OCI-LY7 (cell line): ENCODE data around the gene C9orf50. TPM values are rescaled to one million over a fixed set of nuclear protein-coding genes. Genes with fewer than 3 reads are reported as not detected.

ENCODE experiments used
- BruUV-seq: library from RNA; stranded (reverse); fragments of 400-500 nt; replicated peaks from 2 replicates; lab custom pipeline; 2021; lab: Mats Ljungman, UMichigan
- CTCF ChIA-PET: fragments of 300-600 bp; sonication (Branson Sonifier 250); formaldehyde crosslinking; loops from one replicate; lab custom pipeline; 2022; ENCODE audit warnings: antibody characterized with exemption; ENCODE audit not compliant: unreplicated experiment; lab: Charles Lee
- POLR2A ChIA-PET: fragments of 300-600 bp; sonication (Branson Sonifier 250); formaldehyde crosslinking; loops from one replicate; lab custom pipeline; 2022; ENCODE audit warnings: antibody characterized with exemption; lab: Charles Lee
- DNase-seq: peaks from one replicate; pipeline ENCODE4 v3.0.0-alpha.2; 2015; ENCODE audit warnings: low spot score
- H2AFZ ChIP-seq: fragments of 200-600 bp; sonication (generic), shearing (Covaris generic); 2 replicates; pipeline ENCODE4 v1.6.1; 2014; ENCODE audit warnings: mild to moderate bottlenecking, antibody characterized with exemption, low read length, moderate library complexity
- H3K27ac ChIP-seq: fragments of 200-600 bp; sonication (generic); 2 replicates; pipeline ENCODE4 v1.5.1; 2014; ENCODE audit warnings: mixed run types, low read depth, mild to moderate bottlenecking, moderate library complexity, low read length, inconsistent platforms; ENCODE audit not compliant: poor library complexity, severe bottlenecking
- H3K36me3 ChIP-seq: fragments of 200-600 bp; sonication (generic); 2 replicates; pipeline ENCODE4 v1.6.1; 2014; ENCODE audit warnings: mild to moderate bottlenecking, antibody characterized with exemption, low read length, moderate library complexity, mixed read lengths; ENCODE audit not compliant: insufficient read depth
- H3K4me1 ChIP-seq: fragments of 200-600 bp; sonication (generic); 2 replicates; pipeline ENCODE4 v1.5.1; 2014; ENCODE audit warnings: mild to moderate bottlenecking, low read length; ENCODE audit not compliant: insufficient read depth, poor library complexity, severe bottlenecking
- H3K4me2 ChIP-seq: fragments of 200-600 bp; sonication (generic); 2 replicates; pipeline ENCODE4 v1.6.1; 2014; ENCODE audit warnings: mild to moderate bottlenecking, low read length
- H3K4me3 ChIP-seq: fragments of 200-600 bp; sonication (generic); 2 replicates; pipeline ENCODE4 v1.5.1; 2014; ENCODE audit warnings: mild to moderate bottlenecking, low read depth, low read length; ENCODE audit not compliant: poor library complexity, severe bottlenecking
- H3K79me2 ChIP-seq: fragments of 200-600 bp; sonication (generic); 2 replicates; pipeline ENCODE4 v1.6.1; 2016; ENCODE audit warnings: low read depth, mild to moderate bottlenecking, low read length, moderate library complexity, mixed read lengths; ENCODE audit not compliant: insufficient read depth
- H3K9me2 ChIP-seq: fragments of 200-600 bp; sonication (generic); 2 replicates; pipeline ENCODE4 v1.6.1; 2016; ENCODE audit warnings: mild to moderate bottlenecking, low read length, mixed read lengths; ENCODE audit not compliant: insufficient read depth
- H3K9me3 ChIP-seq: fragments of 200-600 bp; sonication (generic); 2 replicates; pipeline ENCODE4 v1.6.1; 2014; ENCODE audit warnings: mild to moderate bottlenecking, mixed run types, low read length, mixed read lengths
- H4K20me1 ChIP-seq: fragments of 200-600 bp; sonication (generic); 2 replicates; pipeline ENCODE4 v1.6.1; 2014; ENCODE audit warnings: mild to moderate bottlenecking, antibody characterized with exemption, low read length, moderate library complexity, mixed read lengths; ENCODE audit not compliant: insufficient read depth
- CTCF ChIP-seq: fragments of 200-600 bp; sonication (generic); conservative IDR thresholded peaks from 2 replicates; pipeline ENCODE4 v1.5.1; 2014; ENCODE audit warnings: mild to moderate bottlenecking, antibody characterized with exemption, low read length, moderate library complexity, mixed read lengths
- EZH2phosphoT487 ChIP-seq: fragments of 200-600 bp; sonication (generic); IDR thresholded peaks from 2 replicates; pipeline ENCODE4 v1.6.1; 2018; ENCODE audit warnings: low read depth, borderline replicate concordance, mild to moderate bottlenecking, mixed run types, antibody characterized with exemption, low read length, moderate library complexity, mixed read lengths
- intact Hi-C: fragments of 100-400 bp; cut with micrococcal nuclease; formaldehyde crosslinking; loops from one replicate; pipeline ENCODE4 v1.10.0; 2022; ENCODE audit not compliant: unreplicated experiment
- total RNA-seq, 2 experiments: library from RNA; depleted of rRNA in 1 of 2; stranded (reverse); fragments of >200 nt in 1 of 2; shearing (Covaris generic) in 1 of 2; gene quantifications; 2 replicates each; pipeline ENCODE4 v1.2.3, GENCODE V29; 2014 to 2022

Gene C9orf50
- total RNA-seq, 2 experiments from 2014 or later, result not detected

- no peak overlapping the region for H2AFZ ChIP-seq
- no peaks in the 10 kb centered on the region for H4K20me1 ChIP-seq
- no peaks in the 10 kb centered on the region for H3K36me3 ChIP-seq
- intact Hi-C loops, result no loop called here
- no peaks in the 10 kb centered on the region for H3K9me3 ChIP-seq
- no peak overlapping the region for H3K4me3 ChIP-seq
- no TSS peak for BruUV-seq
- H3K27ac ChIP-seq, result no peak overlapping the region
- no peak for DNase-seq
- H3K9me2 ChIP-seq, result no peaks in the 10 kb centered on the region
- CTCF ChIA-PET, result no interaction called here
- POLR2A ChIA-PET, result interaction anchor here (0.6 to 1.0 kb wide), 2 partner anchors 23 to 443 kb away, joined by 3 read pairs; no protein-coding TSS in a partner anchor
- H3K4me2 ChIP-seq, result no peak overlapping the region
- no peaks in the 10 kb centered on the region for H3K79me2 ChIP-seq
- no peak for TF ChIP-seq CTCF
- H3K4me1 ChIP-seq, result no peaks in the 10 kb centered on the region
Measured at GRCh38 chr9:129572517-129572916, 48.4 kb downstream of the C9orf50 start.

GRCh38 chr9:129572052-129572425 lies 48.9 kb downstream of the C9orf50 start:
- no peak overlapping the region for H3K27ac ChIP-seq
- no peaks in the 10 kb centered on the region for H3K4me1 ChIP-seq
- ChIA-PET POLR2A (interaction anchor here (0.6 to 1.0 kb wide), 3 partner anchors 24 to 442 kb away, joined by 3 read pairs; no protein-coding TSS in a partner anchor), CTCF (no interaction called here)
- no peaks in the 10 kb centered on the region for H3K79me2 ChIP-seq
- DNase-seq, result no peak
- H3K4me2 ChIP-seq, result no peak overlapping the region
- H4K20me1 ChIP-seq, result no peaks in the 10 kb centered on the region
- intact Hi-C loops, result no loop called here
- BruUV-seq, result no TSS peak
- no peaks in the 10 kb centered on the region for H3K9me2 ChIP-seq
- no peaks in the 10 kb centered on the region for H3K9me3 ChIP-seq
- TF ChIP-seq CTCF (no peak), EZH2phosphoT487 (no peak)
- H3K36me3 ChIP-seq, result no peaks in the 10 kb centered on the region
- H3K4me3 ChIP-seq, result no peak overlapping the region
- H2AFZ ChIP-seq, result no peak overlapping the region

GRCh38 chr9:129571298-129572051 lies 49.4 kb downstream of the C9orf50 start:
- no peaks in the 10 kb centered on the region for H3K4me1 ChIP-seq
- no peak for TF ChIP-seq CTCF
- TF ChIP-seq EZH2phosphoT487, result no peak
- no peak overlapping the region for H3K4me3 ChIP-seq
- no peaks in the 10 kb centered on the region for H4K20me1 ChIP-seq
- ChIA-PET CTCF (no interaction called here), POLR2A (interaction anchor here (0.6 to 1.0 kb wide), 2 partner anchors 24 to 31 kb away, joined by 3 read pairs; no protein-coding TSS in a partner anchor)
- intact Hi-C loops, result no loop called here
- no peak overlapping the region for H3K27ac ChIP-seq
- no peak for DNase-seq
- H3K9me3 ChIP-seq, result no peaks in the 10 kb centered on the region
- no peaks in the 10 kb centered on the region for H3K9me2 ChIP-seq
- H3K36me3 ChIP-seq, result no peaks in the 10 kb centered on the region
- H2AFZ ChIP-seq, result no peak overlapping the region
- no peaks in the 10 kb centered on the region for H3K79me2 ChIP-seq
- no TSS peak for BruUV-seq
- no peak overlapping the region for H3K4me2 ChIP-seq
